Lung (tissue), 12 donors: ENCODE results near the gene NME8. TPM values are rescaled to one million over a fixed set of nuclear protein-coding genes. Genes with fewer than 3 reads are reported as not detected.

Experiments used
- ATAC-seq: fragments of 200-7000 bp; cut with Tn5 transposase; one replicate; pipeline ENCODE4 v1.9.1; 2020; ENCODE audit warnings: moderate number of reproducible peaks; ENCODE audit not compliant: insufficient read depth, low FRiP score
- DNase-seq, 3 donors: peaks; one replicate each; pipeline ENCODE4 v3.0.0-alpha.2; 2013 to 2017
- H3K27ac ChIP-seq, 2 donors: one replicate each; pipeline ENCODE4 v1.5.1; 2013; ENCODE audit warnings: mild to moderate bottlenecking in 2 of 2, moderate library complexity in 2 of 2, control low read depth in 1 of 2, inconsistent platforms in 1 of 2, low read depth in 1 of 2, low read length in 1 of 2
- H3K27me3 ChIP-seq, 3 donors: one replicate each; pipeline ENCODE4 v1.5.1; 2013; ENCODE audit warnings: low read length in 2 of 3; ENCODE audit not compliant: control insufficient read depth in 3 of 3, insufficient read depth in 3 of 3
- H3K36me3 ChIP-seq, 4 donors: one replicate each; pipeline ENCODE4 v1.5.1; 2013; ENCODE audit warnings: low read length in 4 of 4, mild to moderate bottlenecking in 1 of 4, moderate library complexity in 1 of 4; ENCODE audit not compliant: control insufficient read depth in 4 of 4, insufficient read depth in 4 of 4
- H3K4me1 ChIP-seq, 5 donors: one replicate each; pipeline ENCODE4 v1.5.1; 2013; ENCODE audit warnings: low read length in 5 of 5, mild to moderate bottlenecking in 2 of 5, moderate library complexity in 1 of 5; ENCODE audit not compliant: control insufficient read depth in 5 of 5, insufficient read depth in 5 of 5
- H3K4me3 ChIP-seq: one replicate; pipeline ENCODE4 v1.5.1; 2013; ENCODE audit warnings: mild to moderate bottlenecking, control low read depth, moderate library complexity
- H3K9ac ChIP-seq, 2 donors: one replicate each; pipeline ENCODE4 v1.5.1; 2013; ENCODE audit warnings: low read length in 2 of 2, control low read depth in 1 of 2; ENCODE audit not compliant: insufficient read depth in 1 of 2
- H3K9me3 ChIP-seq, 4 donors: one replicate each; pipeline ENCODE4 v1.5.1; 2013; ENCODE audit warnings: low read length in 3 of 4, mild to moderate bottlenecking in 1 of 4, moderate library complexity in 1 of 4; ENCODE audit not compliant: control insufficient read depth in 4 of 4, insufficient read depth in 3 of 4
- CTCF ChIP-seq: IDR thresholded peaks from 2 replicates; pipeline ENCODE4 v1.5.1; 2012; ENCODE audit warnings: mild to moderate bottlenecking; ENCODE audit errors: control extremely low read depth, extremely low read depth
- WGBS, 2 donors: extraction: QIAGEN DNeasy Blood & Tissue Kit; methylation state at CpG; one replicate each; pipeline ENCODE4 v1.1.7; 2013; 5-methylcytosine and 5-hydroxymethylcytosine counted together
- polyA plus RNA-seq, 2 donors: library from polyadenylated mRNA; stranded (reverse); fragments of 200-250 nt; gene quantifications; one replicate each; pipeline ENCODE4 v1.2.1, GENCODE V29; 2013
- total RNA-seq, 2 donors: library from RNA; depleted of rRNA in 1 of 2; stranded (reverse); fragments of >200 nt in 1 of 2; gene quantifications; one replicate each; pipeline ENCODE4 v1.2.1, GENCODE V29; 2014 to 2021
- donor health status: control.
- donor health status: control.
- donor health status: Bipolar disorder and iron deficiency.
- donor health status: healthy.
- donor health status: DM: yes; HTN: yes; CAD: no.

NME8 gene
- total and polyA plus RNA-seq, 4 donors = 0.28 to 1.8 (median 0.71) TPM

GRCh38 chr7:37832194-37832593 lies 16.2 kb upstream of the NME8 start:
- peaks cover 0 to 30% (median 6%) of the 10 kb centered on the region in 5 donors for H3K4me1 ChIP-seq
- H3K9ac ChIP-seq = no peak overlapping the region
- H3K9me3 ChIP-seq = no peaks in the 10 kb centered on the region
- peak; percentile 18 for TF ChIP-seq CTCF
- H3K36me3 ChIP-seq = no peaks in the 10 kb centered on the region
- peak; percentile 94 to 97 (median 97) for DNase-seq
- no peak for ATAC-seq
- 8 to 15% methylated on average over 4 of the region's 4 CpGs for WGBS, 2 donors
- H3K27me3 ChIP-seq = no peaks in the 10 kb centered on the region
- H3K4me3 ChIP-seq = no peak overlapping the region
- H3K27ac ChIP-seq = no peak overlapping the region

GRCh38 chr7:37833107-37833817 lies 15.1 kb upstream of the NME8 start:
- ATAC-seq = peak; percentile 76
- TF ChIP-seq CTCF = peak; percentile 34
- H3K4me3 ChIP-seq = no peak overlapping the region
- no peaks in the 10 kb centered on the region for H3K9me3 ChIP-seq
- no peak overlapping the region for H3K27ac ChIP-seq
- no peaks in the 10 kb centered on the region for H3K27me3 ChIP-seq
- no peaks in the 10 kb centered on the region for H3K36me3 ChIP-seq
- H3K9ac ChIP-seq = no peak overlapping the region
- peak; percentile 71 to 87 (median 81) for DNase-seq
- H3K4me1 ChIP-seq = peaks cover 0 to 30% (median 6%) of the 10 kb centered on the region in 5 donors
- WGBS, 2 donors = 26% methylated on average over 21 of the region's 21 CpGs

GRCh38 chr7:37833818-37834146 lies 14.6 kb upstream of the NME8 start:
- H3K4me1 ChIP-seq = peaks cover 0 to 30% (median 6%) of the 10 kb centered on the region in 5 donors
- no peaks in the 10 kb centered on the region for H3K36me3 ChIP-seq
- no peaks in the 10 kb centered on the region for H3K9me3 ChIP-seq
- DNase-seq (no peak), ATAC-seq (no peak)
- no peaks in the 10 kb centered on the region for H3K27me3 ChIP-seq
- no peak for TF ChIP-seq CTCF
- H3K4me3 ChIP-seq = no peak overlapping the region
- 15 to 31% methylated on average over 3 of the region's 3 CpGs for WGBS, 2 donors
- H3K9ac ChIP-seq = no peak overlapping the region
- H3K27ac ChIP-seq = no peak overlapping the region

GRCh38 chr7:37853468-37853867 lies 5.1 kb downstream of the NME8 start:
- no peak overlapping the region for H3K4me3 ChIP-seq
- DNase-seq (peak in 2 of 3 donors; percentile 11 to 15), ATAC-seq (no peak)
- no peaks in the 10 kb centered on the region for H3K27me3 ChIP-seq
- no peaks in the 10 kb centered on the region for H3K36me3 ChIP-seq
- peaks cover 0 to 3% (median 0%) of the 10 kb centered on the region in 5 donors for H3K4me1 ChIP-seq
- 41 to 54% methylated on average over 2 of the region's 2 CpGs for WGBS, 2 donors
- no peak overlapping the region for H3K27ac ChIP-seq
- TF ChIP-seq CTCF = no peak
- H3K9ac ChIP-seq = no peak overlapping the region
- no peaks in the 10 kb centered on the region for H3K9me3 ChIP-seq
